ENCODE measurements around the gene UBAC2. TPM values are rescaled to one million over a fixed set of nuclear protein-coding genes. Genes with fewer than 3 reads are reported as not detected.

Gene UBAC2
- total RNA-seq, 1 donor from 2014 or later = 70.8 TPM

DNA sequence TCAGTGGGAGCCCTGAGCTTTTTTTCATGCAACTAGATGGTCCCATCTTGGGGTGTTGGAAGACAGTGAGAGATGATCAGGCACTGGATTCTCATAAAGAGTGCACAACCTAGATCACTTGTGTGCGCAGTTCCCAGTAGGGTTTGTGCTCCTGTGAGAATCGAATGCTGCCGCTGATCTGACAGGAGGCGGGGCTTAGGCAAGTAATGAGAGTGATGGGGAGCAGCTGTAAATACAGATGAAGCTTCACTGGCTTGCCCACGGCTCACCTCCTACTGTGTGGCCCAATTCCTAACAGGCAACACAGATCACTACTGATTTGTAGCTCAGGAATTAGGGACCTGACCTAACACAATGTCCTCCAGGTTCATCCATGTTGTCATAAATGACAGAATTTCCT lies 43.6 kb upstream of the UBAC2 start:
- H3K27ac Mint-ChIP-seq (ENCODE audit: unreplicated experiment) = no peak overlapping the region
- H3K27me3 Mint-ChIP-seq (ENCODE audit: low read depth) = no peaks in the 10 kb centered on the region
- TF ChIP-seq CTCF (IDR thresholded peaks at IDR 0.05) = no peak
- no peaks in the 10 kb centered on the region for H3K9me3 Mint-ChIP-seq (ENCODE audit: low read depth)
- no peaks in the 10 kb centered on the region for H3K36me3 Mint-ChIP-seq (ENCODE audit: low read depth)
- no peak for DNase-seq (ENCODE audit: low spot score)
- peaks cover 10% of the 10 kb centered on the region for H3K4me1 Mint-ChIP-seq (ENCODE audit: low read depth)
- H3K4me3 Mint-ChIP-seq (ENCODE audit: unreplicated experiment) = no peak overlapping the region

DNA sequence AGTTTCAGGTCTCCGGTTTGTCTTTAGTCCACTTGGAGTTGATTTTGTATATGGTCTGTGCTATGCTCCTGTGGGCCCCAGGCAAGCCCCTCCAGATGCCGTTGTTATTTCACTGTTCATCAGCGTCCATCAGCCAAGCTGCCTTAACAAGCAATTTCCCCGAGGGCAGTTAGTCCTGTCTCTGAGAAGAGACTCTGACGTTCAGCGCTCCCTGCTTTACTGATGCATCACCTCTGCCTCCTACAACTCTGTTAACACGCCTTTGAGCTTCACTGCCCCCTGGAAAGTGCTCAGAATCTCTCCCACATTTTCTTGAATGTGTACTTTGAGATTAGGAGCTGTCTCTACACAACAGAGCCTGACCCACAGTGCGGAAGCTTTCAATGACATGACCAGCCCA lies 41.8 kb upstream of the UBAC2 start:
- DNase-seq (ENCODE audit: low spot score) = no peak
- Mint-ChIP-seq H3K36me3 (ENCODE audit: low read depth) (no peaks in the 10 kb centered on the region), H3K27ac (ENCODE audit: unreplicated experiment) (no peak overlapping the region), H3K27me3 (ENCODE audit: low read depth) (no peaks in the 10 kb centered on the region), H3K9me3 (ENCODE audit: low read depth) (no peaks in the 10 kb centered on the region), H3K4me3 (ENCODE audit: unreplicated experiment) (no peak overlapping the region), H3K4me1 (ENCODE audit: low read depth) (peaks cover 4% of the 10 kb centered on the region)
- no peak for TF ChIP-seq CTCF (IDR thresholded peaks at IDR 0.05)

- Mint-ChIP-seq H3K36me3 (ENCODE audit: low read depth) (no peaks in the 10 kb centered on the region), H3K27me3 (ENCODE audit: low read depth) (no peaks in the 10 kb centered on the region), H3K27ac (ENCODE audit: unreplicated experiment) (no peak overlapping the region), H3K4me3 (ENCODE audit: unreplicated experiment) (no peak overlapping the region), H3K9me3 (ENCODE audit: low read depth) (no peaks in the 10 kb centered on the region), H3K4me1 (ENCODE audit: low read depth) (peaks cover 4% of the 10 kb centered on the region)
- no peak for DNase-seq (ENCODE audit: low spot score)
- no peak for TF ChIP-seq CTCF (IDR thresholded peaks at IDR 0.05)
These were observed 41.2 kb upstream of the UBAC2 start for GRCh38 chr13:99159331-99160061.

GRCh38 chr13:99160415-99160814 lies 40.2 kb upstream of the UBAC2 start:
- Mint-ChIP-seq H3K4me1 (ENCODE audit: low read depth) (peaks cover 4% of the 10 kb centered on the region), H3K27ac (ENCODE audit: unreplicated experiment) (no peak overlapping the region), H3K36me3 (ENCODE audit: low read depth) (no peaks in the 10 kb centered on the region), H3K9me3 (ENCODE audit: low read depth) (no peaks in the 10 kb centered on the region), H3K4me3 (ENCODE audit: unreplicated experiment) (no peak overlapping the region), H3K27me3 (ENCODE audit: low read depth) (no peaks in the 10 kb centered on the region)
- no peak for TF ChIP-seq CTCF (IDR thresholded peaks at IDR 0.05)
- no peak for DNase-seq (ENCODE audit: low spot score)

DNA sequence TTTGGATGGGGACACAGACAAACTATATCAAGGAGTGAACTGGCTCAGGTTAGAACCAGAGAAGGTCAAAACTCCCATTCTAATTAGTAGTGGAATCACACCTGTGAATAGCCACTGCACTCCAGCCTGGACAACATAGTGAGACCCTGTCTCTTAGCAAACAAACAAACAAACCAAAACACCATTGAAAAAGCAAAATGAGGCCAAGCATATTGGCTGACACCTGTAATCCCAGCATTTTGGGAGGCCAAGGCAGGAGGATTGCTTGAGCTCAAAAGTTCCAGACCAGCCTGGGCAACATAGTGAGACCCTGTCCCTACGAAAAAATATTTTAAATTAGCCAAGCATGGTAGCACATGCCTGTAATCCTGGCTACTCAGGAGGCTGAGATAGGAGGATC lies 39.1 kb upstream of the UBAC2 start:
- H3K36me3 Mint-ChIP-seq (ENCODE audit: low read depth) = no peaks in the 10 kb centered on the region
- no peak for DNase-seq (ENCODE audit: low spot score)
- no peak overlapping the region for H3K27ac Mint-ChIP-seq (ENCODE audit: unreplicated experiment)
- peaks cover 4% of the 10 kb centered on the region for H3K4me1 Mint-ChIP-seq (ENCODE audit: low read depth)
- no peaks in the 10 kb centered on the region for H3K9me3 Mint-ChIP-seq (ENCODE audit: low read depth)
- no peak for TF ChIP-seq CTCF (IDR thresholded peaks at IDR 0.05)
- no peaks in the 10 kb centered on the region for H3K27me3 Mint-ChIP-seq (ENCODE audit: low read depth)
- no peak overlapping the region for H3K4me3 Mint-ChIP-seq (ENCODE audit: unreplicated experiment)
